T-helper 1 cell treated with Interleukin-12 subunit alpha and Interleukin-12 subunit beta and Interleukin-4 antibody, amounts not matched to agents 30 μg/mL and 1 μg/mL, for 36 hours (primary cell): ENCODE data around the gene ETAA1.

ENCODE experiments used
- H3K27ac Mint-ChIP-seq: one replicate; pipeline ENCODE4 v1.8.0; 2021; ENCODE audit warnings: mild to moderate bottlenecking, mixed read lengths
- H3K27me3 Mint-ChIP-seq: one replicate; pipeline ENCODE4 v1.8.0; 2021; ENCODE audit warnings: low read depth, mixed read lengths
- H3K36me3 Mint-ChIP-seq: one replicate; pipeline ENCODE4 v1.8.0; 2021; ENCODE audit warnings: low read depth, mixed read lengths
- H3K4me1 Mint-ChIP-seq: one replicate; pipeline ENCODE4 v1.8.0; 2021; ENCODE audit warnings: low read depth, mixed read lengths
- H3K4me3 Mint-ChIP-seq: one replicate; pipeline ENCODE4 v1.8.0; 2021; ENCODE audit warnings: mild to moderate bottlenecking, moderate library complexity, mixed read lengths
- H3K9me3 Mint-ChIP-seq: one replicate; pipeline ENCODE4 v1.8.0; 2021; ENCODE audit warnings: mixed read lengths

ETAA1 gene

GRCh38 chr2:67397143-67397986, at the start of gene ETAA1:
TSS of gene ETAA1 (plus strand) at chr2:67397333. CDS start at chr2:67397449, 116 bp downstream.
- Mint-ChIP-seq H3K4me3 (peak within 1 kb of the TSS; percentile 98), H3K4me1 (peaks cover 11% of the 10 kb centered on the region), H3K27ac (peak within 1 kb of the TSS; percentile 99), H3K36me3 (peaks cover 9% of the 10 kb centered on the region), H3K27me3 (no peaks in the 10 kb centered on the region), H3K9me3 (no peaks in the 10 kb centered on the region)

GRCh38 chr2:67366832-67367412, 30.2 kb upstream of the ETAA1 start:
- no peaks in the 10 kb centered on the region for H3K9me3 Mint-ChIP-seq
- no peak overlapping the region for H3K4me3 Mint-ChIP-seq
- no peak overlapping the region for H3K27ac Mint-ChIP-seq
- no peaks in the 10 kb centered on the region for H3K36me3 Mint-ChIP-seq
- H3K4me1 Mint-ChIP-seq: no peaks in the 10 kb centered on the region
- peaks cover 4% of the 10 kb centered on the region for H3K27me3 Mint-ChIP-seq

- Mint-ChIP-seq H3K9me3 (no peaks in the 10 kb centered on the region), H3K4me3 (peak overlapping the region; percentile 42), H3K36me3 (no peaks in the 10 kb centered on the region), H3K27ac (no peak overlapping the region), H3K27me3 (no peaks in the 10 kb centered on the region), H3K4me1 (peaks cover 2% of the 10 kb centered on the region)
Observed at GRCh38 chr2:67374481-67374880, 22.7 kb upstream of the ETAA1 start.

- H3K27me3 Mint-ChIP-seq: no peaks in the 10 kb centered on the region
- H3K27ac Mint-ChIP-seq: no peak overlapping the region
- no peaks in the 10 kb centered on the region for H3K9me3 Mint-ChIP-seq
- H3K4me3 Mint-ChIP-seq: no peak overlapping the region
- H3K4me1 Mint-ChIP-seq: peaks cover 2% of the 10 kb centered on the region
- H3K36me3 Mint-ChIP-seq: no peaks in the 10 kb centered on the region
Observed at GRCh38 chr2:67374949-67375348, 22.2 kb upstream of the ETAA1 start.

- Mint-ChIP-seq H3K4me3 (no peak overlapping the region), H3K27ac (no peak overlapping the region), H3K9me3 (no peaks in the 10 kb centered on the region), H3K4me1 (peaks cover 2% of the 10 kb centered on the region), H3K36me3 (no peaks in the 10 kb centered on the region), H3K27me3 (no peaks in the 10 kb centered on the region)
Observed at GRCh38 chr2:67378555-67378954, 18.6 kb upstream of the ETAA1 start.

GRCh38 chr2:67379048-67379447, 18.1 kb upstream of the ETAA1 start:
- Mint-ChIP-seq H3K27ac (no peak overlapping the region), H3K4me3 (no peak overlapping the region), H3K9me3 (no peaks in the 10 kb centered on the region), H3K27me3 (no peaks in the 10 kb centered on the region), H3K4me1 (peaks cover 2% of the 10 kb centered on the region), H3K36me3 (no peaks in the 10 kb centered on the region)

GRCh38 chr2:67384123-67384822, 12.9 kb upstream of the ETAA1 start:
- Mint-ChIP-seq H3K36me3 (peaks cover 2% of the 10 kb centered on the region), H3K27ac (no peak overlapping the region), H3K9me3 (no peaks in the 10 kb centered on the region), H3K27me3 (no peaks in the 10 kb centered on the region), H3K4me3 (no peak overlapping the region), H3K4me1 (no peaks in the 10 kb centered on the region)

GRCh38 chr2:67388680-67389079, 8.5 kb upstream of the ETAA1 start:
- peaks cover 2% of the 10 kb centered on the region for H3K36me3 Mint-ChIP-seq
- no peaks in the 10 kb centered on the region for H3K9me3 Mint-ChIP-seq
- H3K27me3 Mint-ChIP-seq: no peaks in the 10 kb centered on the region
- no peak overlapping the region for H3K4me3 Mint-ChIP-seq
- no peak overlapping the region for H3K27ac Mint-ChIP-seq
- H3K4me1 Mint-ChIP-seq: no peaks in the 10 kb centered on the region

GRCh38 chr2:67389286-67389685, 7.8 kb upstream of the ETAA1 start:
- no peak overlapping the region for H3K27ac Mint-ChIP-seq
- no peaks in the 10 kb centered on the region for H3K27me3 Mint-ChIP-seq
- no peaks in the 10 kb centered on the region for H3K4me1 Mint-ChIP-seq
- H3K36me3 Mint-ChIP-seq: peaks cover 2% of the 10 kb centered on the region
- no peak overlapping the region for H3K4me3 Mint-ChIP-seq
- no peaks in the 10 kb centered on the region for H3K9me3 Mint-ChIP-seq

GRCh38 chr2:67389788-67390187, 7.3 kb upstream of the ETAA1 start:
- Mint-ChIP-seq H3K9me3 (no peaks in the 10 kb centered on the region), H3K4me3 (no peak overlapping the region), H3K36me3 (peaks cover 2% of the 10 kb centered on the region), H3K4me1 (no peaks in the 10 kb centered on the region), H3K27me3 (no peaks in the 10 kb centered on the region), H3K27ac (no peak overlapping the region)

GRCh38 chr2:67393237-67393636, 3.9 kb upstream of the ETAA1 start:
- H3K36me3 Mint-ChIP-seq: peaks cover 3% of the 10 kb centered on the region
- H3K27ac Mint-ChIP-seq: no peak overlapping the region
- H3K4me1 Mint-ChIP-seq: peaks cover 8% of the 10 kb centered on the region
- no peak overlapping the region for H3K4me3 Mint-ChIP-seq
- no peaks in the 10 kb centered on the region for H3K9me3 Mint-ChIP-seq
- H3K27me3 Mint-ChIP-seq: no peaks in the 10 kb centered on the region

- H3K4me3 Mint-ChIP-seq: no peak overlapping the region
- H3K27me3 Mint-ChIP-seq: no peaks in the 10 kb centered on the region
- H3K36me3 Mint-ChIP-seq: peaks cover 3% of the 10 kb centered on the region
- H3K9me3 Mint-ChIP-seq: no peaks in the 10 kb centered on the region
- no peak overlapping the region for H3K27ac Mint-ChIP-seq
- H3K4me1 Mint-ChIP-seq: peaks cover 8% of the 10 kb centered on the region
Observed at GRCh38 chr2:67394734-67395133, 2.4 kb upstream of the ETAA1 start.

GRCh38 chr2:67399144-67399543, 2.0 kb downstream of the ETAA1 start:
- no peak overlapping the region for H3K27ac Mint-ChIP-seq
- H3K36me3 Mint-ChIP-seq: peaks cover 15% of the 10 kb centered on the region
- H3K27me3 Mint-ChIP-seq: no peaks in the 10 kb centered on the region
- no peak overlapping the region for H3K4me3 Mint-ChIP-seq
- H3K9me3 Mint-ChIP-seq: no peaks in the 10 kb centered on the region
- peaks cover 11% of the 10 kb centered on the region for H3K4me1 Mint-ChIP-seq

GRCh38 chr2:67399831-67400489, 2.8 kb downstream of the ETAA1 start:
- H3K4me3 Mint-ChIP-seq: no peak overlapping the region
- peaks cover 22% of the 10 kb centered on the region for H3K36me3 Mint-ChIP-seq
- no peaks in the 10 kb centered on the region for H3K9me3 Mint-ChIP-seq
- peaks cover 11% of the 10 kb centered on the region for H3K4me1 Mint-ChIP-seq
- no peaks in the 10 kb centered on the region for H3K27me3 Mint-ChIP-seq
- H3K27ac Mint-ChIP-seq: no peak overlapping the region
